Esophagus muscularis mucosa (tissue), 4 donors: ENCODE measurements around the gene CORO2B. TPM values are rescaled to one million over a fixed set of nuclear protein-coding genes. Genes with fewer than 3 reads are reported as not detected.

Experiments
- DNase-seq: peaks from one replicate; pipeline ENCODE4 v3.0.0-alpha.2; 2017; ENCODE audit errors: extremely low spot score
- H3K27ac ChIP-seq, 4 donors: fragments of 200-600 bp; sonication (generic); replicated peaks in 1 of 4; 1 replicate in 3 of 4; 2 replicates in 1 of 4; pipeline ENCODE4 v1.5.1; 2016 to 2019; ENCODE audit warnings: mild to moderate bottlenecking in 1 of 4
- H3K27me3 ChIP-seq, 4 donors: fragments of 200-600 bp; sonication (generic); one replicate each; pipeline versions ENCODE4 v1.5.1 to v1.6.0; 2016 to 2019
- H3K36me3 ChIP-seq, 4 donors: fragments of 200-600 bp; sonication (generic); one replicate each; pipeline ENCODE4 v1.5.1; 2016 to 2019
- H3K4me1 ChIP-seq, 4 donors: fragments of 200-600 bp; sonication (generic); one replicate each; pipeline ENCODE4 v1.5.1; 2016 to 2019
- H3K4me3 ChIP-seq, 4 donors: fragments of 200-600 bp; sonication (generic); 1 replicate in 2 of 4; 2 replicates in 2 of 4; pipeline ENCODE4 v1.5.1; 2016 to 2019; ENCODE audit warnings: mild to moderate bottlenecking in 4 of 4, moderate library complexity in 1 of 4
- H3K9me3 ChIP-seq, 4 donors: fragments of 200-600 bp; sonication (generic); 1 replicate in 3 of 4; 2 replicates in 1 of 4; pipeline ENCODE4 v1.5.1; 2016 to 2019
- EP300 ChIP-seq: sonication (generic); formaldehyde crosslinking; IDR thresholded peaks from one replicate; pipeline ENCODE4 v1.6.1; 2017; ENCODE audit warnings: antibody characterized with exemption
- POLR2A ChIP-seq: fragments of 450-650 bp; IDR thresholded peaks from one replicate; pipeline ENCODE4 v1.6.1; 2017; ENCODE audit warnings: antibody characterized with exemption, moderate library complexity, mild to moderate bottlenecking, low read depth
- POLR2AphosphoS5 ChIP-seq, 2 donors: sonication (generic); formaldehyde crosslinking; IDR thresholded peaks; one replicate each; pipeline ENCODE4 v1.6.1; 2017; ENCODE audit warnings: antibody characterized with exemption in 2 of 2
- WGBS: methylation state at CpG from one replicate; pipeline ENCODE4 v1.1.5; 2018; 5-methylcytosine and 5-hydroxymethylcytosine counted together
- intact Hi-C: fragments of 100-400 bp; cut with DNase I; formaldehyde crosslinking; loops from one replicate; pipeline ENCODE4 v1.15.1; 2023
- total RNA-seq, 4 donors: library from RNA; depleted of rRNA; stranded (reverse); fragments of >200 nt; gene quantifications; one replicate each; pipeline versions ENCODE4 v1.1.0 to v1.2.1, GENCODE V29; 2016
- TF ChIP-seq, protein P1 (sequence below), 3 experiments: fragments of 200-600 bp in 2 of 3; fragments of 450-650 bp in 1 of 3; sonication (generic) in 2 of 3; IDR thresholded peaks; one replicate each; pipeline ENCODE4 v1.5.1; 2017 to 2019; ENCODE audit warnings: antibody characterized with exemption in 3 of 3, mild to moderate bottlenecking in 2 of 3, moderate library complexity in 1 of 3

Gene CORO2B
- total RNA-seq, 4 donors from 2014 or later: 5.8 to 12.2 (median 7.5) TPM

DNA sequence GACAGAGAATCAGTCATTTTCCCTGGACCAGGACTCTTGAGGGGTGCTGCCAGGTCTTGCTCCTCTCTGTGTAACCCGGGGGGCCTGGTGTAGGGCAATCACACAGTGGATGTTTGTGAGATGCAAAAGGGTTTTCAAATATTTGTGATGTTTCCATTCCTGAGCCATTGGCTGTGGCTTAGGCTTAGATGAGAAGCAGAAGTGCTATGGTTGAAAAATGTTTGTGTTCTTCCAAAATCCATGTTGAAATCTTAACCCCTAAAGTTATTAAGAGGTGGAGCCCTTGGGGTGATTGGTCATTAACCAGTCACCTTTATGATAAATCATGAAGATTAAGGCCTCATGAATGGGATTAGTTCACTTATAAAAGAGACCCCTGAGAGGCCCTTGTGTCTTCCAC is 36.5 kb downstream of the CORO2B start:
- Histone ChIP-seq H3K27me3 (peaks cover 0 to 10% (median 0%) of the 10 kb centered on the region in 4 donors), H3K27ac (peak overlapping the region; percentile 22 to 76 (median 52)), H3K36me3 (no peaks in the 10 kb centered on the region), H3K9me3 (no peaks in the 10 kb centered on the region), H3K4me1 (peaks cover 11 to 62% (median 34%) of the 10 kb centered on the region in 4 donors), H3K4me3 (no peak overlapping the region)
- DNase-seq: no peak
- intact Hi-C loops: no loop called here
- 92% methylated on average over 1 of the region's 1 CpG for WGBS
- no peak for TF ChIP-seq EP300
- TF ChIP-seq, protein P1, sequence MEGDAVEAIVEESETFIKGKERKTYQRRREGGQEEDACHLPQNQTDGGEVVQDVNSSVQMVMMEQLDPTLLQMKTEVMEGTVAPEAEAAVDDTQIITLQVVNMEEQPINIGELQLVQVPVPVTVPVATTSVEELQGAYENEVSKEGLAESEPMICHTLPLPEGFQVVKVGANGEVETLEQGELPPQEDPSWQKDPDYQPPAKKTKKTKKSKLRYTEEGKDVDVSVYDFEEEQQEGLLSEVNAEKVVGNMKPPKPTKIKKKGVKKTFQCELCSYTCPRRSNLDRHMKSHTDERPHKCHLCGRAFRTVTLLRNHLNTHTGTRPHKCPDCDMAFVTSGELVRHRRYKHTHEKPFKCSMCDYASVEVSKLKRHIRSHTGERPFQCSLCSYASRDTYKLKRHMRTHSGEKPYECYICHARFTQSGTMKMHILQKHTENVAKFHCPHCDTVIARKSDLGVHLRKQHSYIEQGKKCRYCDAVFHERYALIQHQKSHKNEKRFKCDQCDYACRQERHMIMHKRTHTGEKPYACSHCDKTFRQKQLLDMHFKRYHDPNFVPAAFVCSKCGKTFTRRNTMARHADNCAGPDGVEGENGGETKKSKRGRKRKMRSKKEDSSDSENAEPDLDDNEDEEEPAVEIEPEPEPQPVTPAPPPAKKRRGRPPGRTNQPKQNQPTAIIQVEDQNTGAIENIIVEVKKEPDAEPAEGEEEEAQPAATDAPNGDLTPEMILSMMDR (IDR thresholded peaks at IDR 0.05): no peak
- TF ChIP-seq POLR2AphosphoS5 (IDR thresholded peaks at IDR 0.05): no peak
- no peak for TF ChIP-seq POLR2A

DNA sequence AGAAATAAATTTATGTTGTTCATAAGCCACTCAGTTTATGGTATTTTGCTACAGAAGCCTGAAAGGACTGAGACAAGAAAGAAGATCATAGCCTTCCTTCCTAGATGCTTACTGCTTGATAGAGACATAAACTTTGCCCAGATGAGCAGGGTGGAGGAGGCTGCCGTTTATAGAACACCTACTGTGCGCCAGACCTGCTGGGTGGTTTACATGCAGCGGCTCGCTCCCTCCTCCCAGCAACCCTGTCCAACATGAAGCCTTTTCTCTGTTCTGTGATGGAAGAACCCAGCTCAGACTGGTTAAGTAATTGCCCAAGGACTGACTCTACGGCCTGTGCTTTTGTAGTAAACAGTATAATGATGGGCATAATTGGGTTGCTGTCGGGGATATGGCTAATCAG is 37.0 kb downstream of the CORO2B start:
- no peak for DNase-seq
- Histone ChIP-seq H3K36me3 (no peaks in the 10 kb centered on the region), H3K9me3 (no peaks in the 10 kb centered on the region), H3K27ac (peak overlapping the region in 2 of 4 donors; percentile 61 to 76), H3K27me3 (peaks cover 0 to 10% (median 0%) of the 10 kb centered on the region in 4 donors), H3K4me3 (no peak overlapping the region), H3K4me1 (peaks cover 6 to 61% (median 34%) of the 10 kb centered on the region in 4 donors)
- intact Hi-C loops: no loop called here
- TF ChIP-seq POLR2A: no peak
- TF ChIP-seq POLR2AphosphoS5 (IDR thresholded peaks at IDR 0.05): no peak
- no peak for TF ChIP-seq EP300
- TF ChIP-seq, protein P1 (IDR thresholded peaks at IDR 0.05): no peak
- WGBS: 89% methylated on average over 6 of the region's 6 CpGs

DNA sequence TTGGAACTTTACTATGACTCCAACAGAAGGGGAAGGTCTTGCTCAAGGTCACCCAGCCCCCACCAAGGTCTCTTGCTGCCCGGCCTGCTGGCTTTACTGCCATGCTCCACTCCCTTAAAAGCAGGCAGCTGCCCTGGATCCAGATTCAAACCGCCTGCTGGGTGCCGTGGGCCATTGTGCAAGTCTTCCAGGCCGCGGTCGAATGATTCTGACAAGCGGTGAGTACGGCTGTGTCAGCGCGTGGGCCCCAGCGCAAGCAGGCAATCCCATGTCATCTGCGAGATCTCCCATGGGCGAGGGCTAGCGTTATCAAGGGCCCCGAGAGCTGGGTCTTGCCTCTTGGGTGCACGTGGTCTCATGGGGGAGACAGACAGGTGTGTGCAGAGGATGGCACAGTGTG is 37.6 kb downstream of the CORO2B start:
- 85% methylated on average over 16 of the region's 16 CpGs for WGBS
- peaks cover 0 to 10% (median 0%) of the 10 kb centered on the region in 4 donors for H3K27me3 ChIP-seq
- no peak for TF ChIP-seq POLR2A
- no peak for DNase-seq
- H3K4me3 ChIP-seq: no peak overlapping the region
- peaks cover 10 to 64% (median 39%) of the 10 kb centered on the region in 4 donors for H3K4me1 ChIP-seq
- H3K27ac ChIP-seq: peak overlapping the region in 2 of 4 donors; percentile 5 to 76
- H3K9me3 ChIP-seq: no peaks in the 10 kb centered on the region
- no peaks in the 10 kb centered on the region for H3K36me3 ChIP-seq
- intact Hi-C loops: no loop called here

DNA sequence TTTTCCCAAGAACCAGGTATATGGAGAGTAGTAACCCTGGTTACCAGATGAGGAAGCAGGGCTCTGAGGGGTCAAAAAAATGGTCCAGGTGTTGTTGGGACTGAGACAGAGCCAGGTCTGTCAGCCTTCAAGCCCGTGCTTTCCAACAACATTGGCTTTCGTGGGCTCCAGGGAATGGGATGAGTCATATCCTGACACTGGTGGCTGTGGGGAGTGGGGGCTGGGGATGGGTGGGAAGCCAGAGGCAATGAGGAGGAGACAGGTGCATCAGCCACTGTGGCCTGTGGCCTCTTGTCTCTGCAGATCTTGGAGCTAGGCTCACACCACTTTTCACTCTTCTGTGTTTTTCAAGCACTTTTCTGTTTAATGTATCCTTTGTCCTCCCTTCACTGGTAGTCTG is 38.2 kb downstream of the CORO2B start:
- TF ChIP-seq, protein P1 (IDR thresholded peaks at IDR 0.05): no peak
- no peak for TF ChIP-seq POLR2A
- Histone ChIP-seq H3K27me3 (peaks cover 0 to 10% (median 0%) of the 10 kb centered on the region in 4 donors), H3K9me3 (no peaks in the 10 kb centered on the region), H3K27ac (peak overlapping the region in 1 of 4 donors; percentile 76), H3K4me3 (no peak overlapping the region), H3K36me3 (no peaks in the 10 kb centered on the region), H3K4me1 (peaks cover 12 to 69% (median 43%) of the 10 kb centered on the region in 4 donors)
- WGBS: 46% methylated on average over 2 of the region's 2 CpGs
- no peak for DNase-seq
- intact Hi-C loops: no loop called here

DNA sequence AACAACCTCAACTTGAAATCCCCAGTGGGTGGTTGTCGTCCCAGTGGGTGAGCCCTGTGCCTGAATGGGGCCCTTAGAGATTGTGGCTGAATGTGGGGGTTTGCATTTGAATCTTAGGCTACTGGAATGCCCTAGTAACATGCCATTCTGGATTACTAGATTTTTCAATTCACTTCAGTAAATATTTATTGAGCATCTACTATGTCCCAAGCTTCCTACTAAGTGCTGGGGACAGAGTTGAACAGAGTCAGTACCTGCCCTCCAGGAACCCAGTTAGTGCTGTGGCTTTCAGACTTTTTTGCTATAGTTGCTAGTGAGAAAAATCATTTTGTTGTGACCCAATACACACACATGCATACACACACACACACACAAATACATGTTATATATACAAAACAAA is 39.0 kb downstream of the CORO2B start:
- 100% methylated on average over 1 of the region's 1 CpG for WGBS
- TF ChIP-seq POLR2AphosphoS5 (IDR thresholded peaks at IDR 0.05): no peak
- TF ChIP-seq EP300: no peak
- TF ChIP-seq, protein P1 (IDR thresholded peaks at IDR 0.05): no peak
- TF ChIP-seq POLR2A: no peak
- Histone ChIP-seq H3K9me3 (no peaks in the 10 kb centered on the region), H3K4me1 (peaks cover 12 to 76% (median 44%) of the 10 kb centered on the region in 4 donors), H3K4me3 (no peak overlapping the region), H3K27ac (peak overlapping the region in 1 of 4 donors; percentile 55), H3K27me3 (peaks cover 0 to 10% (median 0%) of the 10 kb centered on the region in 4 donors), H3K36me3 (no peaks in the 10 kb centered on the region)
- no peak for DNase-seq
- intact Hi-C loops: no loop called here
